Measurements from ENCODE around the gene NUP98.

The NUP98 gene

DNA sequence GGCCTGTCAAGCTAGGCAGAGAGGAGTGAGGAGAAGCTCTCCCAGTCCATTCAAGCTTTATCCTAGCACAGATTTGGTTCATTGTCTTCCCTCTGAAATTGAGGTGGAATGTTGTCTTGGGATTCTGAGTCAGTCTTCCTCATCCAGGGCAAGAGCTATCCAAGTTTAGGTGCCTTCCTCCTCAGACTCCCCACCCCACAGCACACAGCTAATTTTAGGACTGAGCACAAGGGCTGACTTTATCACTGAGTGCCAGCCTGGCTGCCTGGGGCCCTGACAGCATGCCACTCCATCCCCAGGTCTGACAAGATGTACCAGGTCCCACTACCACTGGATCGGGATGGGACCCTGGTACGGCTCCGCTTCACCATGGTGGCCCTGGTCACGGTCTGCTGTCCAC lies 13.6 kb upstream of the NUP98 start:
- Histone ChIP-seq H3K9me3 (ENCODE audit: insufficient read depth, low read depth, low read length) (no peaks in the 10 kb centered on the region), H3K9ac (ENCODE audit: low read depth, low read length) (no peak overlapping the region), H3K4me1 (ENCODE audit: insufficient read depth, low read length) (0 out of 2 replicates have a peak, but pooled peaks cover 4% of the 10 kb centered on the region), H3K36me3 (ENCODE audit: insufficient read depth, low read length) (peaks cover 3% of the 10 kb centered on the region; the same call in 1 of the 2 replicates), H3K27ac (ENCODE audit: low read depth, low read length) (no peak overlapping the region), H3K27me3 (ENCODE audit: insufficient read depth, low read length) (no peaks in the 10 kb centered on the region), H3K4me3 (ENCODE audit: low read length) (no peak overlapping the region)
- 96% methylated on average over 4 of the region's 4 CpGs for WGBS

DNA sequence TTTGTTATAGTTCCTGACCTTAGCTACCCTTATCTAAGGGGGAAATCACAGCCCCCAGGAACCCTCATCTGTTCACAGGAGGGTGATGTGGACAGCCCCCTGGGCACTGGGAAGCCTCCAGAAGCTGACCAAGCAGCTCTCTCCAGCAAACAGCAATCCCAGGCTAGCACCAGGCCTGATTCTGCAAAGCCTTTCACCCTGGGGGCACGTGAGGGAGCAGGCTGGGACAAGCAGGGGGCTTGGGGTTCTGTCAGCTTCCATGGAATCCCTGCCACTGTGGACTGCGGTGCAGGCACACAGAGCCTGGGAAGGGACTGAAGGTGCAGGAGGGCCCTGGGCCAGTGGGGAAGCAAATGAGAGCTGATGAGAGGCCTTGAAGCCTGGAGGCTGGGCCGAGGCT lies 13.1 kb upstream of the NUP98 start:
- H3K9me3 ChIP-seq (ENCODE audit: insufficient read depth, low read depth, low read length) = no peaks in the 10 kb centered on the region
- H3K27me3 ChIP-seq (ENCODE audit: insufficient read depth, low read length) = no peaks in the 10 kb centered on the region
- H3K36me3 ChIP-seq (ENCODE audit: insufficient read depth, low read length) = peaks cover 3% of the 10 kb centered on the region; the same call in 1 of the 2 replicates
- H3K9ac ChIP-seq (ENCODE audit: low read depth, low read length) = no peak overlapping the region
- no peak overlapping the region for H3K27ac ChIP-seq (ENCODE audit: low read depth, low read length)
- 0 out of 2 replicates have a peak, but pooled peaks cover 4% of the 10 kb centered on the region for H3K4me1 ChIP-seq (ENCODE audit: insufficient read depth, low read length)
- H3K4me3 ChIP-seq (ENCODE audit: low read length) = no peak overlapping the region
- 94% methylated on average over 3 of the region's 3 CpGs for WGBS

DNA sequence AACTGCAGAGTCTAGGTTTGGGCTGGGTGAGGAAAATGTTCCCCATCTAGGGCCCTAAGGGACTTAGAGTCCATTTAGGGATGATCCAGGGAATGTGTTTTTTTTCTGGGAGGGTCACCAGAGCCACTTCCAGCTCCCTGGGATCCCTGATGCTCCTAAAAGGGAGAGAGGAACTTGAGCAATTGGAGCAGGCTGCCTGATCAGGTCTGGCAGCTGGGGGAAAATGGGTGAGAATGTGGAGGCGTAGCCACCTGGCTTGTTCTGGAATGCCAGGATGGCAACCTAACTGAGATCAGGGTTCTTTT lies 12.2 kb upstream of the NUP98 start:
- 88% methylated on average over 1 of the region's 1 CpG for whole genome bisulfite sequencing
- Histone ChIP-seq H3K4me1 (ENCODE audit: insufficient read depth, low read length) (0 out of 2 replicates have a peak, but pooled peaks cover 4% of the 10 kb centered on the region), H3K9ac (ENCODE audit: low read depth, low read length) (no peak overlapping the region), H3K9me3 (ENCODE audit: insufficient read depth, low read depth, low read length) (no peaks in the 10 kb centered on the region), H3K27ac (ENCODE audit: low read depth, low read length) (no peak overlapping the region), H3K4me3 (ENCODE audit: low read length) (no peak overlapping the region), H3K36me3 (ENCODE audit: insufficient read depth, low read length) (peaks cover 3% of the 10 kb centered on the region; the same call in 1 of the 2 replicates), H3K27me3 (ENCODE audit: insufficient read depth, low read length) (no peaks in the 10 kb centered on the region)

DNA sequence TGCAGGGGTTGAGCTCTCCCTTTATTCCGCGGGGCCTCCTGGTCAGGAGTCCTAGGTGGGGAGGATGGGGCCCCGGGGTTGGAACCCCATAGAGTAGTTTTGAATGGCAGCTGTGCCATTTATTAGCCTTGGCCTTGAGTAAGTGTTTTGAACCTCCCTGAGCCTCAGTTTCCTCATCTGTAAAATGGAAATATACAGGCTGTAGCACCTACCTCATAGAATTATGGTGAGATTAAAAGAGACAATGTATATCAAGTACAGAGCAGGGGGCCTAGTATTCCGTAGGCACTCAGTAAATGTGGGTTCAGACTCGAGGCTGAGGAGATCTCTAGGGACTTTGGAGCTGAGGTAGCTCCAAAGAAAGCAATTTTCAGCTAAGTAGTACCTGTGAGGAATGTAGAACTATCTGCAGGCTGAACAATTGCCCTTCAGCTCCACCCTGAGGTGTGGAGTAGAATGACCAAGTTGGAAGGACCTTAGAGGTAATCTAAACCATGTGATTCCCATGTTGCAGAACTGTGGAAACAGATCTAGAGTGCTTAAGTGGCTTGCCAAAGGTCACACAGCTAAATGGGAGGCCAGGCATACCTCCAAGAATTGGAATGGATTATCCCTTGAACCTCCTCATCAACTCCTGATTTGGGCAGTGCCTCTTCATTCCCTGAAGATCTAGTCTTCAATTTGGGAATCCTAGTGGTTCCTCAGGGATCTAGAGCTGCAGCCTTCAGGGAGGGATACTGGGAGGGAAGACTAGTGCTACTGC lies 11.7 kb upstream of the NUP98 start:
- Histone ChIP-seq H3K36me3 (ENCODE audit: insufficient read depth, low read length) (peaks cover 3% of the 10 kb centered on the region; the same call in 1 of the 2 replicates), H3K4me1 (ENCODE audit: insufficient read depth, low read length) (0 out of 2 replicates have a peak, but pooled peaks cover 4% of the 10 kb centered on the region), H3K27ac (ENCODE audit: low read depth, low read length) (no peak overlapping the region), H3K27me3 (ENCODE audit: insufficient read depth, low read length) (no peaks in the 10 kb centered on the region), H3K4me3 (ENCODE audit: low read length) (peak overlapping the region; percentile 79), H3K9ac (ENCODE audit: low read depth, low read length) (peak overlapping the region; percentile 73), H3K9me3 (ENCODE audit: insufficient read depth, low read depth, low read length) (no peaks in the 10 kb centered on the region)
- 26% methylated on average over 3 of the region's 5 CpGs for WGBS

DNA sequence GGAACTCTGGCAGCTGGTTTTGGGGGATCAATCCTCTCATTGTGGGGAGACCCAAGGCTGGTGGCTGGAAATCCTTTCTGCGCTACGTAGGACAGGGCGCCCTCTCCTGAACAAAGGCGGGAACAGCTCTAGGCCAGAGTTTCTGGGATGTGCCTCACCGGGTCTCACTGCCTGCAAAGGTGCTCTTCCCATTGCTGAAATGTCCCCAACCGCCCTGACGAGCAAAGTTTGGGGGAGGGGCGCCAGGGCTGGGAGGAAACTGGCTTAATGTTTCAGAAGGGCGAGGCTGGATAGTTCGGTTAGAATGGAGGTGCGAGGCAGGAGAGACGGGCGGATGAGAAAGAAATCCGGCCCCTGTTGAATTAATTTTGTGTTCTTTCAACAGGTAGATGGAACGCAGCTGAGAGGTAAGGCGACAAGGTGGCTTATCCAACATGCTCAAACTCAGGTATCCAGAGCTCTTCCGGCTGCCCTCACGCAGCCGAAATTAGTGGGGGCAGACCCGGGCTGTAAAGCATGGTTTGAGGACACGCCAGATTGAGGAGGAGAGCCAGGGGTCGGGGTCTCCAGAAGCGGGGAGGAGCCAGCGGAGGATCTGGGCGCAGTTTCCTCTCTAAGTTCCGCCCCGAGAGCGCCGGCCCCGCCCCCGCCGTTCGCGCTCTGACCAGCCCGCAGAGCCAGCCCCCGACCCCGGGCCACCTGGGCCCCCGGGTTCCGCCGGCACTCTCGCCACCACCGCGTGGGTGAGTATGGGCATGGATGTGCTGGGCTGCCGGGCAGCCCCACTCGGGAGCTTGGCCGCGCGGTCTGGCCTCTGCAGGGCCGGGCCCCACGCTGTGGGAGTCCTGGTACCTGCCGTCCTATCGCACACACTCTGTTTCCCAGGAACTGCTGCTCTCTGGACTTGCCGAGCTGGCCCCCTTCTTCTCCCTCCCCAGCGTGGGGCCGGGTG lies 10.8 kb upstream of the NUP98 start, which contains the start of gene PGAP2:
Gene PGAP2, plus strand, starts transcription at position 652 of the 952 bp plus-strand sequence. CDS start 2,700 bp downstream, outside the sequence.
- H3K27ac ChIP-seq (ENCODE audit: low read depth, low read length) = peak within 1 kb of the TSS; percentile 70; the same call in 1 of the 2 replicates

DNA sequence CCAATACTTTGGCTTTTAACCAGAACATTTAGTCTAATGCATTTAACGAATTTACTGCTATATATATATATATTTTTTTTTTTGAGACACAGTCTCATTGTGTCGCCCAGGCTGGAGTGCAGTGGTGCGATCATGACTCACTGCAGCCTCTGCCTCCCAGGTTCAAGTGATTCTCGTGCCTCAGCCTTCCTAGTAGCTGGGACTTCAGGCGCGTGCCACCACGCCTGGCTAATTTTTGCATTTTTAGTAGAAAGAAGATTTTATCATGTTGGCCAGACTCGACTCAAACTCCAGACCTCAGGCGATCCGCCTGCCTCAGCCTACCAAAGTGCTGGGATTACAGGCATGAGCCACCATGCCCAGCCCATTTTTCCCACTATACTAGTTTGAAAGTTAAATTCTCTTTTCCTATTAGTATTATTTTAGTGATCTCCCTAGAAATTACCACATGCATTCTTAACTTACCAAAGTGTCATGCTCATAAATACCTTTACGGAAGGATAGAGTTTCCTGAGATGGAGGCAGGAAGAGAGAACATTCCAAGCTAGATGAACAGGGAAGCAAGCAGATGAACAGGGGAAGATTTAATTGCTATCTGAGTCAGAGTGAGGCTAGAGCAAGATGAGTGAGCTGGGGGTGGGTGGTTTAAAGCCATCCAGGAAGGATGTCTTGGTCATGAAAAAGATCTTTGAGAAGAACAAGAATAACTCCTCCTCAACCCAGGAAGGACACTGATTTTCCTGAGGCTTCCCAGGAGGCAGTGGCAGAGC lies 6.6 kb upstream of the NUP98 start:
- H3K36me3 ChIP-seq (ENCODE audit: insufficient read depth, low read length) = no peaks in the 10 kb centered on the region
- H3K27me3 ChIP-seq (ENCODE audit: insufficient read depth, low read length) = no peaks in the 10 kb centered on the region
- no peak overlapping the region for H3K4me3 ChIP-seq (ENCODE audit: low read length)
- no peak overlapping the region for H3K27ac ChIP-seq (ENCODE audit: low read depth, low read length)
- no peaks in the 10 kb centered on the region for H3K4me1 ChIP-seq (ENCODE audit: insufficient read depth, low read length)
- H3K9me3 ChIP-seq (ENCODE audit: insufficient read depth, low read depth, low read length) = no peaks in the 10 kb centered on the region
- H3K9ac ChIP-seq (ENCODE audit: low read depth, low read length) = no peak overlapping the region
- 74% methylated on average over 10 of the region's 11 CpGs for whole genome bisulfite sequencing

More for the DNA sequence above, 10.8 kb upstream of the NUP98 start, which contains the start of gene PGAP2:
- Histone ChIP-seq H3K27me3 (ENCODE audit: insufficient read depth, low read length) (no peaks in the 10 kb centered on the region), H3K4me1 (ENCODE audit: insufficient read depth, low read length) (0 out of 2 replicates have a peak, but pooled peaks cover 4% of the 10 kb centered on the region), H3K9ac (ENCODE audit: low read depth, low read length) (peak within 1 kb of the TSS; percentile 76), H3K4me3 (ENCODE audit: low read length) (peak within 1 kb of the TSS; percentile 79), H3K36me3 (ENCODE audit: insufficient read depth, low read length) (peaks cover 3% of the 10 kb centered on the region; the same call in 1 of the 2 replicates), H3K9me3 (ENCODE audit: insufficient read depth, low read depth, low read length) (no peaks in the 10 kb centered on the region)
- WGBS = under 1% methylated on average over 52 of the region's 55 CpGs

DNA sequence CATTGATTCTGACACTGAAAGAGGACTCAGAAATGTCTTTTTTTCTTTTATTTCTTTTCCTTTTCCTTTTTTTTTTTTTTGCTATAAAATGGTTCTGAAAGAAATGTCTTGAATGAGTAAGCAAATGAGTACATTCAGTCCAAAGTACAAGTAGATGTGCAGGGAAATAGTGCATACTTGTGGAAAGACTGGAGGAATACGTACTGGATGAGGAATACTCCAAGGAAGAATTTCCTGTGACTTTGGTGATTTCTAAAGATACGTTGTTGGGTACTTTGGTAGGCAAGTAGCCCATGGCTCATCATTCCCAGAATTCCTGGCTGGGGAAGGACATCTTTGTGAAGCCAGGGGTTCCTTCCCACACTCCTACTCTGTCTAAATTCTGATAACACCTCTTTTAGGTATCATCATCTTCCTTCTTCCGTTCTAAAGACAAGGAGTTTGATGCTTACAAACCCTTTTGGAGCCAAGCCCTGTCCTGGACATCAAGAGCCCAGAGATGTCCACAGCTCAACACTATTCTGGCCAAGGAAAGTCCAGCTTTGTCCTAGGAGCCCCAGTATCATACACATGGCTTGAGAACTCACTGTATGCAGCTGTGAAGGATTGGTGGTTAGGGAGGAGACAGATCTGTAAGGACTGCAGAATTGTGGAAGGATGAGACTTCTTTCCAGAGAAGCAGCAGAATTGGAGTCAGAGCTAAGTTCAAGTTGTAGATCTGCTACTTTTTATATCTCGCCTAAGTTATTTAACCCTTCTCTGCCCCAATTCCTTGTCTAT lies 4.8 kb upstream of the NUP98 start:
- Histone ChIP-seq H3K4me1 (ENCODE audit: insufficient read depth, low read length) (no peaks in the 10 kb centered on the region), H3K9me3 (ENCODE audit: insufficient read depth, low read depth, low read length) (no peaks in the 10 kb centered on the region), H3K4me3 (ENCODE audit: low read length) (no peak overlapping the region), H3K27me3 (ENCODE audit: insufficient read depth, low read length) (no peaks in the 10 kb centered on the region), H3K9ac (ENCODE audit: low read depth, low read length) (no peak overlapping the region), H3K36me3 (ENCODE audit: insufficient read depth, low read length) (no peaks in the 10 kb centered on the region), H3K27ac (ENCODE audit: low read depth, low read length) (no peak overlapping the region)
- WGBS = 92% methylated on average over 3 of the region's 4 CpGs

DNA sequence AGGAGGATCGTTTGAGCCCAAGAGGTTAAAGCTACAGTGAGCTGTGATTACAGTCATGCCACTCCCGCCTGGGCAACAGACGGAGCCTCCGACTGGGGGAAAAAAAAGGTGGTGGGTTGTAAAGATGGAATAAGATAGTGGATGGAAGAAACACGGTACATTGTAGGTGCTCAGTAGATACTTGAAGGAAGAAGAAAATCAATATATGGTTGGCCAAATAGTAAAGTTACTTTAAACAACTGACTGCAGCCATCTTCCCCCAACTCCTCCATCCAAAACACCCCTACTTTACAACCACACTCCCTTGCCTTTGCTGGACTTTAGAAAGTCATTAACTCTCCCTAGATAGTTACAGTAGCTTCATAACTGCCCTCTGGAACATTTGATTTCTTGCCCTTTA lies 2.5 kb upstream of the NUP98 start:
- H3K27me3 ChIP-seq (ENCODE audit: insufficient read depth, low read length) = no peaks in the 10 kb centered on the region
- H3K9ac ChIP-seq (ENCODE audit: low read depth, low read length) = no peak overlapping the region
- H3K9me3 ChIP-seq (ENCODE audit: insufficient read depth, low read depth, low read length) = no peaks in the 10 kb centered on the region
- no peak overlapping the region for H3K4me3 ChIP-seq (ENCODE audit: low read length)
- peaks cover 10% of the 10 kb centered on the region for H3K4me1 ChIP-seq (ENCODE audit: insufficient read depth, low read length)
- peaks cover 10% of the 10 kb centered on the region for H3K36me3 ChIP-seq (ENCODE audit: insufficient read depth, low read length)
- WGBS = 91% methylated on average over 5 of the region's 5 CpGs
- H3K27ac ChIP-seq (ENCODE audit: low read depth, low read length) = no peak overlapping the region

DNA sequence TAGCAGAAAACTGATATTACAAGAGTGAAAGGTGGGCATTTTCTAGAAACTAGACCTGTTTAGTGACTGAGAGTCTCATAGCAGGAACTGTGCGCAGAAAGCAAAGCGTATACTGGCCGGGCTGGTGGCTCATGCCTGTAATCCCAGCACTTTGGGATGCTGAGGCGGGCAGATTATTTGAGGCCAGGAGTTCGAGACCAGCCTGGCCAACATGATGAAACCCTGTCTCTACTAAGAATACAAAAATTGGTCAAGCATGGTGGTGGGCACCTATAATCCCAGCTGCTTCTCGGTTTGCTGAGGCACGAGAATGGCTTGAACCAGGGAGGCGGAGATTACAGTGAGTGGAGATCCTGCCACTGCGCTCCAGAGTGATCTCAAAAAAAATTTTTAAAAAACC lies 1.8 kb upstream of the NUP98 start:
- Histone ChIP-seq H3K9me3 (ENCODE audit: insufficient read depth, low read depth, low read length) (no peaks in the 10 kb centered on the region), H3K4me1 (ENCODE audit: insufficient read depth, low read length) (peaks cover 10% of the 10 kb centered on the region), H3K36me3 (ENCODE audit: insufficient read depth, low read length) (peaks cover 16% of the 10 kb centered on the region), H3K9ac (ENCODE audit: low read depth, low read length) (no peak overlapping the region), H3K27me3 (ENCODE audit: insufficient read depth, low read length) (no peaks in the 10 kb centered on the region), H3K4me3 (ENCODE audit: low read length) (no peak overlapping the region), H3K27ac (ENCODE audit: low read depth, low read length) (no peak overlapping the region)
- 94% methylated on average over 9 of the region's 9 CpGs for WGBS

DNA sequence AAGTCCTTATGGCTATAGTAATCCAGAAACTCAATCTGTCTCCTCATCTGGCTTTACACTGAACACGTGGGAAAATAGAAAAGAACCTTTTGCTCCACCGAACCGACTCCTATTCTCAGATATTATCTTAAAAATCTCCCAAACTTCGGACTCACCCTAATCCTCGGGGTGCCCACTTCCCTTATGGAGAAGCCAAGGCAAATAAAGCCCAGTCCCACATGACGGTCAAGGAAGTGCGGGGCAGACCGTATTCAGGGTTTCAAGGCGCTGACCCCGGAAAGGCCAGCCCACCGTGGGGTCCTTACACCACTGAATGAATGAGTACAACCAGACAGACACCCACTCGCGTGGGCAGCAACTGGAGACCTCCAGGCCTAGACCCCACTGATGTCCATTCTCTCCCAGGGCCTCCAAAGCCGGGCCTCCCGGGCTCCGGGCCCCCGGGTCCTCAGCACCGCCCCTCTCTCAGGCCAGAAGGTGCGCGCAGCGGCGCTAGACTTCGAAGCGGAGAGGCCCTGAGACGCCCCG lies 489 bp downstream of the NUP98 start:
- H3K4me3 ChIP-seq (ENCODE audit: low read length) = peak overlapping the region; percentile 88
- H3K27ac ChIP-seq (ENCODE audit: low read depth, low read length) = peak overlapping the region; percentile 92
- no peaks in the 10 kb centered on the region for H3K9me3 ChIP-seq (ENCODE audit: insufficient read depth, low read depth, low read length)
- no peaks in the 10 kb centered on the region for H3K27me3 ChIP-seq (ENCODE audit: insufficient read depth, low read length)
- H3K36me3 ChIP-seq (ENCODE audit: insufficient read depth, low read length) = peaks cover 39% of the 10 kb centered on the region
- peak overlapping the region; percentile 91 for H3K9ac ChIP-seq (ENCODE audit: low read depth, low read length)
- WGBS = under 1% methylated on average over 25 of the region's 26 CpGs
- peaks cover 10% of the 10 kb centered on the region for H3K4me1 ChIP-seq (ENCODE audit: insufficient read depth, low read length)
